ENCODE measurements around the gene KCNQ1OT1.

GRCh38 chr11:2687782-2688191 lies 12.0 kb downstream of the KCNQ1OT1 start:
- no peak for TF ChIP-seq CTCF (IDR thresholded peaks at IDR 0.05 in 8 of 11, conservative IDR thresholded peaks at IDR 0.05 in 3 of 11)
- TF ChIP-seq POLR2A (IDR thresholded peaks at IDR 0.05): no peak
